ENCODE results near the gene SLC22A6. TPM values are rescaled to one million over a fixed set of nuclear protein-coding genes. Genes with fewer than 3 reads are reported as not detected.
"Not testable (repeated sequence)": the region's sequence is repeated elsewhere in the genome, so short reads cannot be mapped to it uniquely, and the experiment has no call there.

SLC22A6 gene
- total and polyA plus RNA-seq, 2 donors = not detected

- Histone ChIP-seq H3K36me3 (ENCODE audit: insufficient read depth) (no peaks in the 10 kb centered on the region), H3K4me1 (ENCODE audit: insufficient read depth) (no peaks in the 10 kb centered on the region), H3K27ac (ENCODE audit: low read depth) (no peak overlapping the region), H3K4me3 (ENCODE audit: low read depth, low read length) (no peak overlapping the region)
- DNase-seq (ENCODE audit: extremely low spot score) = no peak
- 10% methylated on average over 9 of the region's 9 CpGs for WGBS
Observed at GRCh38 chr11:62974848-62975522, 9.8 kb downstream of the SLC22A6 start.

DNA sequence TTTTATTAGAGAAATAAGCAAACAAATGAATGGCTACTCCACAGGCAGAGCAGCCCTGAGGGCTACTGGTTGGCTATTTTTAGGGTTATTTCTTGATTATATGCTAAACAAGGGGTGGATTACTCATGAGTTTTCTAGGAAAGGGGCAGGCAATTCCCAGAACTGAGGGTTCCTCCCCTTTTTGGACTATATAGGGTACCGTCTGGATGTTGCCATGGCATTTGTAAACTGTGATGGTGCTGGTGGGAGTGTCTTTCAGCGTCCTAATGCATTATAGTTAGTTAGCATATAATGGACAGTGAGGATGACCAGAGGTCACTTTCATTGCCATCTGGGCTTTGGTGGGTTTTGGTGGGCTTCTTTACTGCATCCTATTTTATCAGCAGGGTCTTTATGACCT lies 19.2 kb downstream of the SLC22A6 start:
- no peak overlapping the region for H3K27ac ChIP-seq (ENCODE audit: low read depth)
- H3K4me1 ChIP-seq (ENCODE audit: insufficient read depth) = no peaks in the 10 kb centered on the region
- 47% methylated on average over 2 of the region's 2 CpGs for WGBS
- DNase-seq (ENCODE audit: extremely low spot score) = no peak
- H3K36me3 ChIP-seq (ENCODE audit: insufficient read depth) = no peaks in the 10 kb centered on the region
- H3K4me3 ChIP-seq (ENCODE audit: low read depth, low read length) = no peak overlapping the region

DNA sequence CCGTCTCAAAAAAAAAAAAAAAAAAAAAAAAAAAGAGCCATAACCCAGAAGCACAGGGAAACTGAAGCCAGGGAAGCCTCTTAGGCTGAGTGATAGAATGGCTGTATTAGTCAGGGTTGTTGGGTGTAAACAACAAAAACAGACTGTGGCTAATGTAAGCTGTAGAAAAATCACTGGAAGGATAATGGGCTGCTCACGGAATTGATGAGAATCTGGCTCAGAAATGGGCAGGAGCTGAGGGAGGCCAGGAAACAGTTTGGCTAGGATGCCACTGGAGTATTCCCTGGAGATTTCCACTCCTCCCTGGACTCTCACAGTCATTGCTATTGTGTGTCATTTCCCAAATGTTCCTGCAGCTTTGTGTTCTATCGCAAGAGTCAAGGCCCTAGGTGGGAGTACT lies 22.4 kb downstream of the SLC22A6 start:
- WGBS = 75% methylated on average over 3 of the region's 3 CpGs

GRCh38 chr11:62961017-62961570 lies 23.7 kb downstream of the SLC22A6 start:
- no peak for DNase-seq (ENCODE audit: extremely low spot score)
- WGBS = 80% methylated on average over 4 of the region's 4 CpGs
- Histone ChIP-seq H3K4me3 (ENCODE audit: low read depth, low read length) (no peak overlapping the region), H3K36me3 (ENCODE audit: insufficient read depth) (no peaks in the 10 kb centered on the region), H3K27ac (ENCODE audit: low read depth) (no peak overlapping the region), H3K4me1 (ENCODE audit: insufficient read depth) (peaks cover 2% of the 10 kb centered on the region)

More for the DNA sequence above, 22.4 kb downstream of the SLC22A6 start:
- H3K4me3 ChIP-seq (ENCODE audit: low read depth, low read length) = no peak overlapping the region
- no peaks in the 10 kb centered on the region for H3K36me3 ChIP-seq (ENCODE audit: insufficient read depth)
- DNase-seq (ENCODE audit: extremely low spot score) = no peak
- no peak overlapping the region for H3K27ac ChIP-seq (ENCODE audit: low read depth)
- peaks cover 2% of the 10 kb centered on the region for H3K4me1 ChIP-seq (ENCODE audit: insufficient read depth)

DNA sequence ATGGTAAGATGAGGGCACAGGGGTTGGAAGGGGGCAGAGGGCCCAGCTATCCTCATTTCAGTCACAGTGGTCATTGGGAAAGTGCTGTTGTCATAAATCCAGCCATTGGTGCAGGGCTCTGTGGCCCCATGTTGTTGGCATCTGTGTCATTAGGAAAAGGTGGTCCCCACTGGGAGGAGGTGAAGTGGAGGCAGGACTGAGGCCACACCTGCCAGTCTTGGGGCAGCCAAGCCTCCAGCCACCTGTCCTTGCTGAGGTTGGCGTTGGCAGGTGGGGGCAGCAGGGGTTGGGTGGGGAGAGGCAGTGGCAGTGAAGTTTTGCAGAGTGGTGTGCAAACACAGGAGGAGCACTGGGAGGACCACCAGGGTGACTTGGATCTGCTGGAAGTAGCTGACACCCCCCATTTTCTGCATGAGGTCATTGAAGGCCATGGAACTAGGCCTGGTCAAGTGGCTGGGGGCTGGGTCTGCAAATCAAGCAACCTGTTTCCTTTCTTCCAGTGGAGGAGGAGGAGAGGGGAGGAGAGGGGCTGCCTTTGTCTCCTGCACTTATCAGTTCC lies 25.3 kb downstream of the SLC22A6 start:
- 98% methylated on average over 1 of the region's 1 CpG for WGBS
- Histone ChIP-seq H3K27ac (ENCODE audit: low read depth) (no peak overlapping the region), H3K36me3 (ENCODE audit: insufficient read depth) (no peaks in the 10 kb centered on the region), H3K4me3 (ENCODE audit: low read depth, low read length) (no peak overlapping the region), H3K4me1 (ENCODE audit: insufficient read depth) (peaks cover 2% of the 10 kb centered on the region)
- DNase-seq (ENCODE audit: extremely low spot score) = no peak

DNA sequence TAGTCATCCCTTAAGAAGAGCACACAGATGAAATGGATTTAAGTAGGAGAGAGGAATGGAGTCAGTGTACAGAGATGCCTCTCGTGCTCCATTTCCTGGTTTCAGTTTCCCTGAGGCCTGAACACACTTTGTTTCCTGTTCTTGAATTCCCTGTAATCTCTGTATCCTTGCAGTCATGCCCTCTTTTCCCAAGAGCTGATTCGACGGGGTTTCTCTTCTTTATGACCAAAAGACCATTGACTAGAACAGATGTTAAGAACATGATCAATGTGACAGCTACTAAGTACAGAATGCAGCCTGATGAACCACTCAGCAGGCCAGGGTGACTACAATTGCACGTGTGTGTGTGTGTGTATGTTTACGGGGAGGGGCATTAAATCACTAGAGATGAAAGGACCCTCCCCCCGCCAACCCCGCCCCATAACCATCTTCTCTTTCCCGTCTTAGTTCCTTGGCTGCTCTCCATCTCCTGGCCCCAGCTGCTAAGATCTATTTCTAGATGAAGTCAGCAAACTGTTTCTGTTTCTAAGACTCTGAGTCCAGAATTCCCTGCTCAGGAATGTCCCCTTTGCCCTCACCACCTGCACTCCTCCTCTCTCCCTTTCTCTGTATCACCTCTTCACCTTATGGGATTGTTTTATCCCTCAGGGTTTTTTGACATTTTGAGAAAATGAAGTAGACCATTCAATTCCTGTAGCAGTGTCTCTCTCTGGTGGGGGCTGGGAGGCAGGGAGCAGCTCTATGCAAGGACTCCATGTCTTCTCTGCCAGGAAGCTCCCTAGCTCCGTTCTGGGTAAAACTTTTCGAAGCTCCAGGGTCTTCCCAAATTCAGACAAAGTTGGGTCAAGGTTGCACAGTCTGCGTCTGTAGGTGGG lies 26.0 kb downstream of the SLC22A6 start:
- H3K4me1 ChIP-seq (ENCODE audit: insufficient read depth) = peaks cover 2% of the 10 kb centered on the region
- peak; percentile 48 for DNase-seq (ENCODE audit: extremely low spot score)
- no peak overlapping the region for H3K4me3 ChIP-seq (ENCODE audit: low read depth, low read length)
- H3K27ac ChIP-seq (ENCODE audit: low read depth) = no peak overlapping the region
- 18% methylated on average over 11 of the region's 11 CpGs for WGBS
- no peaks in the 10 kb centered on the region for H3K36me3 ChIP-seq (ENCODE audit: insufficient read depth)

GRCh38 chr11:62957147-62957546 lies 27.6 kb downstream of the SLC22A6 start:
- Histone ChIP-seq H3K36me3 (ENCODE audit: insufficient read depth) (no peaks in the 10 kb centered on the region), H3K4me1 (ENCODE audit: insufficient read depth) (peaks cover 2% of the 10 kb centered on the region), H3K27ac (ENCODE audit: low read depth) (no peak overlapping the region), H3K4me3 (ENCODE audit: low read depth, low read length) (no peak overlapping the region)
- WGBS = 97% methylated on average over 2 of the region's 2 CpGs
- no peak for DNase-seq (ENCODE audit: extremely low spot score)

GRCh38 chr11:62954478-62954877 lies 30.3 kb downstream of the SLC22A6 start:
- 76% methylated on average over 5 of the region's 5 CpGs for WGBS
- Histone ChIP-seq H3K4me1 (ENCODE audit: insufficient read depth) (no peaks in the 10 kb centered on the region), H3K27ac (ENCODE audit: low read depth) (no peak overlapping the region), H3K4me3 (ENCODE audit: low read depth, low read length) (no peak overlapping the region), H3K36me3 (ENCODE audit: insufficient read depth) (no peaks in the 10 kb centered on the region)
- DNase-seq (ENCODE audit: extremely low spot score) = no peak

- no peak overlapping the region for H3K4me3 ChIP-seq (ENCODE audit: low read depth, low read length)
- 76% methylated on average over 4 of the region's 4 CpGs for WGBS
- H3K4me1 ChIP-seq (ENCODE audit: insufficient read depth) = no peaks in the 10 kb centered on the region
- no peak overlapping the region for H3K27ac ChIP-seq (ENCODE audit: low read depth)
- DNase-seq (ENCODE audit: extremely low spot score) = no peak
- no peaks in the 10 kb centered on the region for H3K36me3 ChIP-seq (ENCODE audit: insufficient read depth)
Observed at GRCh38 chr11:62953811-62954210, 31.0 kb downstream of the SLC22A6 start.

GRCh38 chr11:62948765-62949320 lies 35.9 kb downstream of the SLC22A6 start:
- Histone ChIP-seq H3K4me1 (ENCODE audit: insufficient read depth) (no peaks in the 10 kb centered on the region), H3K36me3 (ENCODE audit: insufficient read depth) (no peaks in the 10 kb centered on the region), H3K4me3 (ENCODE audit: low read depth, low read length) (no peak overlapping the region), H3K27ac (ENCODE audit: low read depth) (no peak overlapping the region)
- no peak for DNase-seq (ENCODE audit: extremely low spot score)
- 76% methylated on average over 7 of the region's 7 CpGs for WGBS

- H3K4me3 ChIP-seq (ENCODE audit: low read depth, low read length); DNase-seq (ENCODE audit: extremely low spot score); H3K36me3 ChIP-seq (ENCODE audit: insufficient read depth); H3K4me1 ChIP-seq (ENCODE audit: insufficient read depth); H3K27ac ChIP-seq (ENCODE audit: low read depth): not testable (repeated sequence)
- 95% methylated on average over 10 of the region's 10 CpGs for WGBS
Observed at GRCh38 chr11:62945538-62945937, 39.2 kb downstream of the SLC22A6 start.

- H3K36me3 ChIP-seq (ENCODE audit: insufficient read depth); H3K4me3 ChIP-seq (ENCODE audit: low read depth, low read length); H3K27ac ChIP-seq (ENCODE audit: low read depth); DNase-seq (ENCODE audit: extremely low spot score); H3K4me1 ChIP-seq (ENCODE audit: insufficient read depth): not testable (repeated sequence)
- WGBS = 71% methylated on average over 2 of the region's 2 CpGs
Observed at GRCh38 chr11:62937528-62937927, 47.2 kb downstream of the SLC22A6 start.

- no peak overlapping the region for H3K27ac ChIP-seq (ENCODE audit: low read depth)
- H3K4me1 ChIP-seq (ENCODE audit: insufficient read depth) = no peaks in the 10 kb centered on the region
- no peak for DNase-seq (ENCODE audit: extremely low spot score)
- 50% methylated on average over 1 of the region's 1 CpG for WGBS
- no peak overlapping the region for H3K4me3 ChIP-seq (ENCODE audit: low read depth, low read length)
- no peaks in the 10 kb centered on the region for H3K36me3 ChIP-seq (ENCODE audit: insufficient read depth)
Observed at GRCh38 chr11:62934496-62934785, 50.3 kb downstream of the SLC22A6 start.
